GM12878 (cell line): ENCODE results near the gene SNAPC2. TPM values are rescaled to one million over a fixed set of nuclear protein-coding genes. Genes with fewer than 3 reads are reported as not detected.

ENCODE experiments used
- ATAC-seq: fragments of 200-7000 bp; cut with Tn5 transposase; 3 replicates; pipeline ENCODE4 v1.9.1; 2020; ENCODE audit warnings: mild to moderate bottlenecking, moderate library complexity
- BruUV-seq: library from RNA; stranded (reverse); fragments of 400-500 nt; replicated peaks from 2 replicates; lab custom pipeline; 2021; lab: Mats Ljungman, UMichigan
- CTCF ChIA-PET: fragments of 300-600 bp; sonication (Branson Sonifier 250); formaldehyde crosslinking; extraction: SDS; loops from one replicate; lab custom pipeline; 2021; ENCODE audit warnings: inconsistent platforms; lab: Yijun Ruan, JAX
- POLR2A ChIA-PET: fragments of 350-600 bp; formaldehyde crosslinking; extraction: SDS; loops from one replicate; lab custom pipeline; 2021; ENCODE audit warnings: inconsistent platforms; lab: Charles Lee
- RAD21 ChIA-PET: fragments of 300-600 bp; sonication (Branson Sonifier 250); formaldehyde crosslinking; loops from one replicate; lab custom pipeline; 2023; ENCODE audit warnings: antibody characterized with exemption; ENCODE audit not compliant: unreplicated experiment; lab: Charles Lee
- SMC1A ChIA-PET: fragments of 300-600 bp; sonication (Branson Sonifier 250); formaldehyde crosslinking; loops from one replicate; lab custom pipeline; 2023; ENCODE audit not compliant: unreplicated experiment, uncharacterized antibody; lab: Charles Lee
- DNase-seq: peaks from one replicate; pipeline ENCODE4 v3.0.0-alpha.2; 2011; ENCODE audit warnings: low read depth, low spot score
- FAIRE-seq: peaks from 3 replicates; lab custom pipeline; 2011; peaks lifted over from hg19 to GRCh38; lab: Jason Lieb, UNC
- H2AFZ ChIP-seq: 2 replicates; pipeline ENCODE4 v1.6.0; 2011; ENCODE audit warnings: low read depth, low read length, control low read depth; ENCODE audit not compliant: control insufficient read depth
- H3K27ac ChIP-seq: 2 replicates; pipeline ENCODE4 v1.5.1; 2011; ENCODE audit warnings: control low read depth; ENCODE audit not compliant: control insufficient read depth, insufficient read depth
- H3K27me3 ChIP-seq, 2 experiments: replicated peaks in 1 of 2; 2 replicates each; pipeline versions ENCODE4 v1.6.0 to v1.6.1; 2011; ENCODE audit warnings: low read length in 1 of 2; ENCODE audit not compliant: control insufficient read depth in 2 of 2, insufficient read depth in 2 of 2
- H3K36me3 ChIP-seq, 2 experiments: 2 replicates each; pipeline ENCODE4 v1.5.1; 2011; ENCODE audit warnings: low read length in 1 of 2; ENCODE audit not compliant: control insufficient read depth in 2 of 2, insufficient read depth in 2 of 2
- H3K4me1 ChIP-seq: 2 replicates; pipeline ENCODE4 v1.6.1; 2011; ENCODE audit warnings: mild to moderate bottlenecking, low read length, moderate library complexity, mixed read lengths; ENCODE audit not compliant: control insufficient read depth, insufficient read depth
- H3K4me2 ChIP-seq: 2 replicates; pipeline ENCODE4 v1.6.0; 2011; ENCODE audit warnings: control low read depth; ENCODE audit not compliant: control insufficient read depth, insufficient read depth
- H3K4me3 ChIP-seq: fragments of 200-600 bp; sonication (generic); 2 replicates; pipeline ENCODE4 v1.5.1; 2016
- H3K79me2 ChIP-seq: 2 replicates; pipeline ENCODE4 v1.6.0; 2011; ENCODE audit warnings: low read length; ENCODE audit not compliant: control insufficient read depth, insufficient read depth
- H3K9ac ChIP-seq: 2 replicates; pipeline ENCODE4 v1.8.0; 2011; ENCODE audit warnings: low read length, control low read depth, mixed read lengths; ENCODE audit not compliant: control insufficient read depth, insufficient read depth
- H3K9me3 ChIP-seq: replicated peaks from 3 replicates; pipeline ENCODE4 v1.5.1; 2011; ENCODE audit warnings: mild to moderate bottlenecking, low read length; ENCODE audit not compliant: control insufficient read depth, insufficient read depth
- H4K20me1 ChIP-seq: 2 replicates; pipeline ENCODE4 v1.6.0; 2011; ENCODE audit not compliant: control insufficient read depth, insufficient read depth
- ATF3 ChIP-seq: IDR thresholded peaks from 2 replicates; pipeline ENCODE4 v1.6.1; 2011; ENCODE audit warnings: low read depth, mild to moderate bottlenecking, low read length, moderate library complexity, borderline replicate concordance; ENCODE audit errors: extremely low read depth
- CBX5 ChIP-seq: sonication (generic); IDR thresholded peaks from 2 replicates; pipeline ENCODE4 v1.6.1; 2016; ENCODE audit warnings: low read depth, moderate library complexity, mild to moderate bottlenecking, inconsistent platforms
- HDGF ChIP-seq: fragments of 450-650 bp; IDR thresholded peaks from 2 replicates; pipeline ENCODE4 v1.6.1; 2016; ENCODE audit warnings: antibody characterized with exemption
- MYB ChIP-seq: fragments of 150-350 bp; IDR thresholded peaks from 2 replicates; pipeline ENCODE4 v1.6.1; 2014; ENCODE audit warnings: mild to moderate bottlenecking, low read depth, low read length, borderline replicate concordance
- ZBTB33 ChIP-seq: fragments of 450-650 bp; IDR thresholded peaks from 2 replicates; pipeline ENCODE4 v1.6.1; 2017; ENCODE audit warnings: mild to moderate bottlenecking
- ZBTB4 ChIP-seq: fragments of 450-650 bp; formaldehyde crosslinking; IDR thresholded peaks from 2 replicates; pipeline ENCODE4 v1.4.0; 2022; ENCODE audit warnings: mild to moderate bottlenecking, moderate library complexity
- WGBS: methylation state at CpG from one replicate; pipeline ENCODE4 v1.1.6; 2016; ENCODE audit warnings: low lambda C conversion rate; ENCODE audit not compliant: insufficient replicate concordance, insufficient coverage; ENCODE audit errors: missing lambda C conversion rate; 5-methylcytosine and 5-hydroxymethylcytosine counted together
- in situ Hi-C: fragments of 300-500 bp; cut with MboI; formaldehyde crosslinking; loops from 9 replicates; pipeline ENCODE4 v1.14.3; 2018; ENCODE audit warnings: mixed read lengths
- intact Hi-C: fragments of 100-400 bp; cut with micrococcal nuclease; formaldehyde crosslinking; loops from one replicate; pipeline ENCODE4 v1.14.2; 2022; ENCODE audit not compliant: unreplicated experiment
- polyA plus RNA-seq, 11 experiments: library from polyadenylated mRNA; depleted of rRNA in 4 of 11; unstranded in 6 of 11; stranded (reverse) in 5 of 11; fragments of >200 nt; fragmentation: Nextera tagmentation in 4 of 11; fragmentation: Illumina TruSeq in 1 of 11; extraction: Ambion mirVana in 4 of 11; extraction: Trizol in 1 of 11; gene quantifications; 1 replicate in 1 of 11; 2 replicates in 10 of 11; pipeline versions ENCODE4 v1.2.1 to v1.2.3, GENCODE V29; 2011 to 2016; ENCODE audit warnings: inconsistent platforms in 2 of 11, missing spikeins in 2 of 11, low read depth in 1 of 11
- total RNA-seq, 4 experiments: library from RNA; depleted of rRNA in 3 of 4; stranded (reverse); fragments of >200 nt in 3 of 4; fragmentation: Illumina TruSeq in 1 of 4; extraction: Trizol in 1 of 4; gene quantifications; 2 replicates each; pipeline versions ENCODE4 v1.2.1 to v1.2.3, GENCODE V29; 2013 to 2021

Gene SNAPC2
- total and polyA plus RNA-seq, 10 of the 15 experiments (the other 5 are each of a cell fraction or from before 2014, with no cell fraction given) = 0.19 to 20.8 (median 12.6) TPM

GRCh38 chr19:7941895-7942596 lies 21.9 kb downstream of the SNAPC2 start:
- POLR2A ChIA-PET = no interaction called here
- H3K4me1 ChIP-seq = peaks cover 7% of the 10 kb centered on the region
- ATAC-seq (no peak), DNase-seq (no peak), FAIRE-seq (no peak)
- peak overlapping the region; percentile 80 for H3K9ac ChIP-seq
- peaks cover 23% of the 10 kb centered on the region for H3K79me2 ChIP-seq
- SMC1A ChIA-PET = interaction anchor here (1.0 kb wide), 1 partner anchor 13 kb away, joined by 3 read pairs; no protein-coding TSS in a partner anchor
- CTCF ChIA-PET = interaction anchor here (0.8 to 4.3 kb wide), 3 partner anchors 12 to 29 kb away, joined by 3 to 44 read pairs (median 3); partner anchors contain the start of gene SNAPC2
- peak overlapping the region; percentile 89; the same call in 1 of the 2 replicates for H3K4me3 ChIP-seq
- no peaks in the 10 kb centered on the region for H3K9me3 ChIP-seq
- H3K36me3 ChIP-seq = peaks cover 2 to 12% of the 10 kb centered on the region in 2 experiments; a peak in 3 of 4 replicates
- TF ChIP-seq ZBTB4 (CRISPR knock-in tag) (no peak), HDGF (no peak), ZBTB33 (no peak), MYB (no peak), CBX5 (no peak), ATF3 (no peak)
- WGBS = 93% methylated on average over 18 of the region's 19 CpGs
- BruUV-seq = no TSS peak
- no peaks in the 10 kb centered on the region for H4K20me1 ChIP-seq
- no peak overlapping the region for H3K27ac ChIP-seq
- RAD21 ChIA-PET = no interaction called here
- in situ Hi-C loops (loop anchor here (10.0 kb wide), 1 partner anchor 313 kb away; no protein-coding TSS in a partner anchor), intact Hi-C loops (loop anchor here (10.0 kb wide), 1 partner anchor 213 kb away; no protein-coding TSS in a partner anchor)
- no peaks in the 10 kb centered on the region for H3K27me3 ChIP-seq
- H3K4me2 ChIP-seq = peak overlapping the region; percentile 58
- H2AFZ ChIP-seq = no peak overlapping the region
